Mononuclear cell (primary cell): ENCODE measurements around the gene SNAPC2. TPM values are rescaled to one million over a fixed set of nuclear protein-coding genes. Genes with fewer than 3 reads are reported as not detected.
"Not testable (repeated sequence)": the region's sequence is repeated elsewhere in the genome, so short reads cannot be mapped to it uniquely, and the experiment has no call there.

Experiments used
- H3K27me3 ChIP-seq: 2 replicates; pipeline ENCODE4 v1.6.0; 2011; ENCODE audit warnings: low read length, control low read depth; ENCODE audit not compliant: insufficient read depth
- H3K4me1 ChIP-seq: 2 replicates; pipeline ENCODE4 v1.5.1; 2011; ENCODE audit warnings: mild to moderate bottlenecking, low read length, control low read depth; ENCODE audit not compliant: insufficient read depth
- H3K4me3 ChIP-seq: 2 replicates; pipeline ENCODE4 v1.5.1; 2011; ENCODE audit warnings: mild to moderate bottlenecking, low read length, moderate library complexity
- H3K9me3 ChIP-seq: 2 replicates; pipeline ENCODE4 v1.5.1; 2011; ENCODE audit warnings: low read depth, mild to moderate bottlenecking, control low read depth, low read length
- total RNA-seq: library from RNA; depleted of rRNA; stranded (reverse); fragments of >200 nt; gene quantifications from one replicate; pipeline ENCODE4 v1.2.3, GENCODE V29; 2012

Gene SNAPC2
- total RNA-seq, 1 donor, result 8.6 TPM

DNA sequence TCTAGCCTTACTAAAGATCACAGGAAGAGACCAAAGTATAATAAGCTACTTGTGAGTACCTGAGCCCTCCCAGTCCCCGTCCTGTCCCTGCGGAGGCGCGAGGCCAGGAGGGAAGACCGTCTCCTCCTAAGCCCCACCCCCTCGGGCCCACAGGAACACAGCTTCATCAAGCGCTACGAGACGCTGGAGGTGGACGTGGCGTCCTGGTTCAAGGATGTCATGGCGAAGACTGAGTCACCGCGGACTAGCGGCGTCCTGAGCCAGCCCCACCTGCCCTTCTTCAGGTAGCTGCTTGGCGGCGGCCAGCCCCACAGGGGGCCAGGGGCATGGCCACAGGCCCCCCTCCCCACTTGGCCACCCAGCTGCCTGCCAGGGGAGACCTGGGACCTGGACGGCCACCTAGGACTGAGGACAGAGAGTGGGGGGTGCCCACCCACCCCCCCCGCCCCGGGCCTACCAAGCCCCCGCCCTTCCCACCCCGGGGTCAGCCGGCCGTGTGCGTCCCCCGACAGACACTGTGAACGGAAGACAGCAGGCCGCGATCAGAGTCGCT lies 7.9 kb upstream of the SNAPC2 start:
- Histone ChIP-seq H3K4me3 (no peak overlapping the region), H3K9me3 (no peaks in the 10 kb centered on the region), H3K27me3 (peaks cover 12% of the 10 kb centered on the region), H3K4me1 (peaks cover 18% of the 10 kb centered on the region)

DNA sequence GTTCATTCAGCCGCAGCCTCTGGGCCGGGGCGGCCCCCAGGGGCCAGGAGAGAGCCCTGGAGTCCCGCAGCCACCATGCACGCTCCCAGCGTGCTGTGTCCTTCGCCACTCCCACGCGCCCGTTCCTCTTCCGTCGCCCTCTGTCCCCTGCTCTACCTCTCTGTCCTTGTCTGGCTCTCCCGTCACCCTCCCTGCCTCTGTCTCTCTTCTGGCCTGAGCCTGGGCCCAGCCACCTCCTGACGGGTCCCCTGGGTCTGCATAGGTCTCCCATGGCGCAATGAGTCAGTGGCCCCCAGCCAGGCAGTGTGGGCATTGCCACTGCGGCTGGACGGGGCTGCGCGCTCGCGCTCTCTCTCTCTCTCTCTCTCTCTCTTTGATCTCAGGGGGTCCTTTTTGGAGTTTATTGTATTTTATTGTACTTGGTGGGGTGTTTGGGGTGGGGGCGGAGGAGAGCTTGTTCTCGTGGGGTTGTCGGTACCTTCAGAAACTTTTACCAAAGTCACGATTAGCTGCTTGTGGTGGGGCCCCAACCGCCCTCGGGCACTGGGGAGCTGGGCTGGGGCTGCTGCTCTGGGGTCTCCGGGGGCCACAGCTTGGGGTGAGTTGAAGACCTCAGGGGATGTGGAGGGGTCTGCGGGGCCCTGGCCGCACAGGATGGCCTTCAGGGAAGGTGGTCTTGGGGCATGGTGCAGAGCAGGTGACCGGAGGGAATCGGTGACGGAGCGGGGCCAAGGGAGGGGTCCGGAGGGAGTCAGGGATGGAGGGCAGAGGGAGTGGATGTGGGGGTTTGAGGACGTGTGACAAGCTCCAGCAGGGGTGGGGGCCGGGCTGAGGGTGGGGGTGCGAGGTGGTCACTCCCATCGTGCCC lies 7.2 kb upstream of the SNAPC2 start:
- Histone ChIP-seq H3K27me3 (peaks cover 19% of the 10 kb centered on the region), H3K4me3 (no peak overlapping the region), H3K9me3 (no peaks in the 10 kb centered on the region), H3K4me1 (peaks cover 25% of the 10 kb centered on the region)

DNA sequence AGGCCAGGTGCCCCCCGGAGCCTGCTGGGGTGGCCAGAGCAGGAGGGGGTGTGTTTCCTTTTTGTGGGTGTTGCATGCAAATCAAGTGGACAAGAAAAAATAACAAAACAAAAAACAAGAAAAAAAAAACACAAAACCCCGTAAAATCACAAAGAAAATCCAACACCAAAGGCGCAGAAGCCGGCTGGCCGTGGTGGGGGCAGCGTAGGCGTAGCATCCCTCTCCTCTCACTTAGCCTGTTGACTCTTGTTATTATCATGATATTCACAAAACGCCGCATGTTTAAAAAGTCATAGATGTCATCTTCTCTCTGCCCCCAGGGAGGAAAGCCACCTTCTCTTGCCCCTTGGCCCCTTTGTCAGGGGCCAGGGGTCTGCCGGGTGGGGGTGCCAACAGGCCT lies 6.5 kb upstream of the SNAPC2 start:
- H3K27me3 ChIP-seq, result peaks cover 25% of the 10 kb centered on the region
- peaks cover 31% of the 10 kb centered on the region for H3K4me1 ChIP-seq
- H3K4me3 ChIP-seq, result no peak overlapping the region
- H3K9me3 ChIP-seq, result no peaks in the 10 kb centered on the region

DNA sequence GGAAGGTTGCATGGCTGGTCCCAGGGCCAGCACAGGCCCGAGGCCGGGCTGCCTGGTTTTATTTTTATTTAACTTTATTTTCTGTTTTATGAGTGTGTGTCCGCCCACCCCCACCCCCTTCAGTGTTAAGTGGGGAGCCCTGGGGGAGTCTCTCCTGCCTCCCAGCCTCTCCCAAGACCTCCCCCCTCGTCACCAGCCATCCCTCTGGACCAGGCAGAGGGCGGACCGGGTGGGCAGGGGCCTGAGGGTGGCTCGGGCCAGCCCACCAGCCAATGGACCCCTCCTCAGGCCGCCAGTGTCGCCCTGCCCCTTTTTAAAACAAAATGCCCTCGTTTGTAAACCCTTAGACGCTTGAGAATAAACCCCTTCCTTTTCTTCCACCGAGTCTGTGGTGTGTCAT lies 6.0 kb upstream of the SNAPC2 start:
- no peak overlapping the region for H3K4me3 ChIP-seq
- H3K4me1 ChIP-seq, result peaks cover 34% of the 10 kb centered on the region
- H3K27me3 ChIP-seq, result peaks cover 30% of the 10 kb centered on the region
- no peaks in the 10 kb centered on the region for H3K9me3 ChIP-seq

DNA sequence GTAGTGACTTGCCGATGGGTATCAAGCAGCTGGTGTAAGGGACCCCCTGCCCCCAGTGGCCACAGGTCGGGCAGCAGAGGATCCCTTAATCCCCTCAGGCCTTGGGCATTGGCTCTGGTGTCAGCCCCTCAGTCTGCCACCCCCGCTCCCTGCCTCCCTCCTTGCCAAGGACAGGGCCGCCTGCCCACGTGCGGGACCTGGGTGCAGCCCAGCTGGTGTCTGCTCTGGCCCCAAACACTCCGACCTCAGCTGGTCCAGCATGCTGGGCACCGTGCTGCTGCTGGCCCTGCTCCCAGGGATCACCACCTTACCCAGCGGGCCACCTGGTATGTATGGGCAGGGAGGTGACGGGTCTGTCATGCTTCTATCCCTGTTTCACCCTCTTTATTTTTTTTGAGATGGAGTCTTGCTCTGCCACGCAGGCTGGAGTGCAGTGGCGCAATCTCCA lies 5.5 kb upstream of the SNAPC2 start, which contains the start of gene TGFBR3L:
TGFBR3L (plus strand) TSS at position 233 of the 448 bp plus-strand sequence.
- Histone ChIP-seq H3K9me3 (no peaks in the 10 kb centered on the region), H3K4me3 (no peak within 1 kb of the TSS), H3K4me1 (peaks cover 40% of the 10 kb centered on the region), H3K27me3 (peaks cover 30% of the 10 kb centered on the region)

DNA sequence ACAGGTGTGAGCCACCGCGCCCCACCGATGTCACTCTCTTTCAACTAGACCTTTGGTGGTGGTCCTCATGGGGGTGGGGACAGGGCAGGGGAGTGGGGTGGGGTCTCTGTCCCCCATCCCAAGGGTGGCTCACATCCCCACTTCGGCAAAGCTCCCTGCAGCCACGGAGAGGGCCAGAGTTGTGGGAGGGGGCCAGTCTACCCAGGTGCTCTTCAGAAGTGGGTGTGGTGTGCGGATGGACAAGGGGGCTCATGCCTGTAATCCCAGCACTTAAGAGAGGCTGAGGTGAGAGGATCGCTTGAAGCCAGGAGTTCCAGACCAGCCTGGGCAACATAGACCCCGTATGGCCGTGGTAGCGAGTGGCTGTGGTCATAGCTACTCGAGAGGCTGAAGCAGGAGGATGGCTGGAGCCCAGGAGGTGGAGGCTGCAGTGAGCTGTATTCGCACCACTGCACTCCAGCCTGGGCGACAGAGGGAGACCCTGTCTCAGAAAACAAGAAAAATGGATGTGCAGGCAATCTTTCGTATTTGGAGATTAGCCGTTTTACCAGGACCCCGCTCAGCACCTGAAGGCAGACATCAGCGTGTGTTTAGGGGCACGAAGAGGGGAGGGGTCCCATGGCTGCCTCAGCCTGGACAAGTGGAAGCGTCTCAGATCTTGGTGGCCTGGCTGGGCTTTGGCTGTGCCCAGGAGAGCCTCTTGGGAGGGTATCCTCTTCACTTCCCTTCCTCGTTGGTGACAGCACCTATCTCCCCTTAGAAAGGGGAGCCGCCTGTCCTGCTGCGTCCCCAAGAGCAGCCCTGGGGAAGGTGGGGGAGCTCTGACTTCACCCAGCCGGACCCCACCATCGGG lies 4.7 kb upstream of the SNAPC2 start:
- Histone ChIP-seq H3K4me3 (no peak overlapping the region), H3K9me3 (no peaks in the 10 kb centered on the region), H3K27me3 (peaks cover 30% of the 10 kb centered on the region), H3K4me1 (peaks cover 45% of the 10 kb centered on the region)

DNA sequence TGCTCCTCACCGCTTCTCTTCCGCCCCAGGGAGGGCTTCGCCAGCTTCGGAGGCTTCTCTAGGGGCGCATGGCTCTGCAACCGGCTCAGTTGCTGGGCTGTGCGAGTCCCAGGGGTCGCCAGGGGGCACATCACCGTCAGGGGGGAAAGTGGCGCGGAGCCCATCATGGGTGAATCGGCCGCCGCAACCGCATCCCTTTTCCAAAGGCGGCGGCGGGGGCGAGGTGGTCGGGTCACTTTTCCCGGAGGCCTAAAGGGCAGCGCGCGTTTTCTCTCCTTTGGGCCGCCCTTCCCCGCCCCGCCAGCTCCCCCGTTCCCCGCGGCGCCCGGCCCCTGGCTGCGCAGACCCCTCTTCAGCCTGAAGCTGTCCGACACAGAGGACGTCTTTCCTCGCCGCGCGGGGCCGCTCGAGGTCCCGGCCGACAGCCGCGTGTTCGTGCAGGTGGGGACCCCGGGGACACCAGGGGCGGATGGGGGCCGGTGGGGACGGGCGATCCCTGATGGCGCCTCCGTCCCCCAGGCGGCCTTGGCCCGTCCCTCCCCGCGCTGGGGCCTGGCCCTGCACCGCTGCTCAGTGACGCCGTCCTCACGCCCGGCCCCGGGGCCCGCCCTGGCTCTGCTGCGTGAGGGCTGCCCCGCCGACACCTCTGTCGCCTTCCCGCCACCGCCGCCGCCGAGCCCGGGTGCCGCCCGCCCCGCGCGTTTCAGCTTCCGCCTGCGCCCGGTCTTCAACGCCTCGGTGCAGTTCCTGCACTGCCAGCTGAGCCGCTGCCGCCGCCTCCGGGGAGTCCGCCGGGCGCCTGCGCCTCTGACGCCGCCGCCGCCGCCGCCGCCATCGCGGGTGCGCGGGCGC lies 3.8 kb upstream of the SNAPC2 start:
- Histone ChIP-seq H3K27me3 (peaks cover 30% of the 10 kb centered on the region), H3K4me1 (peaks cover 50% of the 10 kb centered on the region), H3K4me3 (no peak overlapping the region), H3K9me3 (no peaks in the 10 kb centered on the region)

DNA sequence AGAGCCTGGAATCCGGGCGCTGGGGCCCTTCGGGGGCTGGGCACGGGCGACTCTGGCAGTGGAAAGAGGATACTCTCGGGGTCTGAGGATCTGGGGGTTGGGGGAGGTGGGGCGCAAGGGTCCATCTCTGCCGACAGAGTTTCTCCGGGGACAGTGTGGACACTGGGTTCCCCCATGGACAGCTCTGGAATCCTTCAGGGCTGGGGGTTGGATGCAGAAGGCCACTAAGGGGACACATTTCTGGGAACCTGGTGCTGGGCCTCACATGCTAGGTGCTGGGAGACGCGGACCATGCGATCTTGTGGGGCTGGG lies 3.2 kb upstream of the SNAPC2 start:
- Histone ChIP-seq H3K4me3 (no peak overlapping the region), H3K9me3 (no peaks in the 10 kb centered on the region), H3K4me1 (peaks cover 55% of the 10 kb centered on the region), H3K27me3 (peaks cover 30% of the 10 kb centered on the region)

DNA sequence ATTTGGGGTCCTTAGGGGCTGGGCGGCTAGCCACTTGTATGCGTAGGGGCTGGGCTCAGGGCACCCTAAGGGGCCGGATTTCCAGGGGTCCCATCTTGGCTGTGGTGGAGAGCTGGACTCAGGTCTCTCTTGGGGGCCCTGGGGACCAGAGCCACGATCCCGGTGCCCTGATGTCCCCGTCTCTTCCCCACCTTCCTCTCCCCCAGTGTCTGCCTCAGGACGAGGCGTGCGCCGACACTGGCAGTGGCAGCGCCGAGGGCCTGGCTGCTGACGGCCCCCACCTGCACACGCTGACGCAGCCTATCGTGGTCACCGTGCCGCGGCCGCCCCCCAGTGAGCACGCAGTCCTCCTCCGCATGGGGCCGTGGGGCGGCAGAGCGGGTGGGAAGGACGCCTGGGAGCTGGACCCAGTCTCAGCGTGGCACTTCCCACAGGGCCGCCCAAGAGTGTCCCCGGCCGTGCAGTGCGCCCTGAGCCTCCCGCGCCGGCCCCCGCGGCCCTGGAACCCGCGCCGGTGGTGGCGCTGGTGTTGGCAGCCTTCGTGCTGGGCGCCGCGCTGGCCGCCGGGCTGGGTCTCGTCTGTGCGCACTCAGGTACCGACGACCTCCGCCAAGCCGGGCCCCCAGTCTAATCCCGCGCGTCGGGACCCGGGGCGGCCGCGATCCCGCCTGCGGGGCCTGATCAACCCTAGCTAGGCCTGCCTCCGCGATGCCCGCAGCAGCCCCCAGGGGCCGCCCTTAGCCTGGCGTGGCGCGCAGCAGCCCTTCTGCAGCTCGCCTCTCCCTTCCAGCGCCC lies 2.7 kb upstream of the SNAPC2 start:
- Histone ChIP-seq H3K4me3 (no peak overlapping the region), H3K9me3 (no peaks in the 10 kb centered on the region), H3K4me1 (peaks cover 57% of the 10 kb centered on the region), H3K27me3 (peaks cover 30% of the 10 kb centered on the region)

DNA sequence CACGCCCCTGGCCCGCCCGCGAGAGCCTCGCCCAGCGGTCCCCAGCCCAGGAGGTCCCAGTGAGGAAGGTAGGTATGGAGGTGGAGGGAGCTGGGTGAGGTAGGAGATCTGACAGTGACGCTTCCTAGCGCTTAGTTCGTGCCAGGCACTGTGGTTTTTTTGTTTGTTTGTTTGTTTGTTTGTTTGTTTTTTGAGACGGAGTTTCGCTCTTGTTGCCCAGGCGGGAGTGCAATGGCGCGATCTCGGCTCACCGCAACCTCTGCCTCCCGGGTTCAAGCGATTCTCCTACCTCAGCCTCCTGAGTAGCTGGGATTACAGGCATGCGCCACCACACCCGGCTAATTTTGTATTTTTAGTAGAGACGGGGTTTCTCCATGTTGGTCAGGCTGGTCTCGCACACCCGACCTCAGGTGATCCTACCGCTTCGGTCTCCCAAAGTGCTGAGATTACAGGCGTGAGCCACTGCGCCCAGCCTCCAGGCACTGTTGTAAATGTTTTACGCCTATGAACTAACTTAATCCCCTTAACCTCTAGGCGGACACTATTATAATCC lies 2.0 kb upstream of the SNAPC2 start:
- Histone ChIP-seq H3K27me3 (peaks cover 30% of the 10 kb centered on the region), H3K4me1 (peaks cover 57% of the 10 kb centered on the region)
- H3K4me3 ChIP-seq, H3K9me3 ChIP-seq: not testable (repeated sequence)

DNA sequence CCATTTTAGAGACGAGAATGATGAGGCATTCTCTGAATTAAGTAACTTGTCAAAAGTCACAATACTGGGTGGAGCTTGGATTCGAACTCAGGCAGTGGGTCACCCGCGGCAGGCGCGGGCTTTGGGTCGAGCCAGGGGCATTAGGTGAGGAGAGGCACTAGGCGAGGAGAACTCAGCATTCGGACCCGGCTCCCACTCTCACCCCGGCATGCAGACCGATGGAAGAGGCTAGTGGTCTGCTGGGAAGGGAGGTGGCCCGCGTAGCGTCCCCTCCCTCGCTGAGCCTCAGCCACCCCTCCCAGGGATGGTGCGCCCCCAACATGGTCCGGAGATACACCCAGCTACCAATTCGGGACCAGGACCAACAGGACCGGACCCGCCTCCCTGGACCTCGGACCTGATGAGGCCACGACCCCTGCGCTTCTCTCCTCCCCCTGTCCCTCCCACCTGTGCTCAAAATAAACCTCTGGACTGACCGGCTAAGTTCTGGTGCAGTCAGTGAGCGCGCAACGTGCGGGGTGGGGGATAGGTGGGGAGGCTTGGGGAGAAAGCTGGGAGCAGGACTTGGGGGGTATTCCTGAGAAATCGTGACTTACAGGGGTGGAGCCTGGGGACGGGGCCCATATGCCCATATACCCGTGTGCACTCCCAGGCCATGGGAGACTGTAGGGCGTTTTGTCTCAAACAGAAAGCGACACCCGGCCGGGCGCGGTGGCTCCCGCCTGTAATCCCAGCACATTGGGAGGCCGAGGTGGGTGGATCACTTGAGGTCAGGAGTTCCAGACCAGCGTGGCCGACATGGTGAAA lies 1.3 kb upstream of the SNAPC2 start:
- no peaks in the 10 kb centered on the region for H3K9me3 ChIP-seq
- no peak overlapping the region for H3K4me3 ChIP-seq
- peaks cover 30% of the 10 kb centered on the region for H3K27me3 ChIP-seq
- peaks cover 57% of the 10 kb centered on the region for H3K4me1 ChIP-seq

DNA sequence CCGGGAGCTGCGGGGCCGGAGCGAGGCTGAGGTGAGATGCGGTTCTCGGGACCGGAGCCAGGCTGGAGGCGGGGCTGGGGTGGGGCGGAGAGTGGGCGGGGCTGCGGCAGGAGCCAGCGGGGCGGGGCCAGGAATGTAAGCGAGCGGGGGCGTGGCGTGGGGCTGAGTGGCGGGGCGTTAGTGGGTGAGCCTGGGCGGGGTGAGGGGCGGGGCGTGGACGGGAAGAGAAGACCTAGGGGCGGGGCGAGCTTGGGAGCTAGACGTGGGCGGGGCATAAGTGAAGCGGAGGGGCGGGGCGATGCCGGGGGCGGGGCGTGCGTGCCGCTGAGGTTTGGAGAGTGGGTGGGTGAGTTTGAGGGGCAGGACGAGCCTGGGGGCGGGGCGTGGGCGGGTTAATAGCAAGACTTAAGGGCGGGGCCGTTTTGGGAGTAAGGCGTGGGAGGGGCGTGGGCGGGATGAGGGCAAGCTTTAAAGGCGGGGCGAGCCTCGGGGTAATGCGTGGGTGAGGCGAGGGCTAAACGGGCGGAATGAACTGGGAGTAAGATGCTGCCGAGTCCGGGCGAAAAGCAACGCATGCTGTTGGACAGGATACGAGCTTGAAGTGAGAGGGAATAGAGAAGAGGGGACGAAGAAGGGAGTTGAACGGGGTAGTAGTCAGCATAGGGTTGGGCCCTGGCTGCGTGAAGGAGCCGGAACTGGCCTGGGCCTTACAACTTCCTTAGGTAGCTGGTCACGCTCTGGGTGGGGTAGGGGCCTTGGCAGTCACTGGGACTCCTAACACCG lies 572 bp downstream of the SNAPC2 start:
- H3K9me3 ChIP-seq, result no peaks in the 10 kb centered on the region
- H3K4me1 ChIP-seq, result peaks cover 62% of the 10 kb centered on the region
- peak overlapping the region; percentile 63 for H3K4me3 ChIP-seq
- H3K27me3 ChIP-seq, result peaks cover 25% of the 10 kb centered on the region
